ENCODE measurements around the gene CACNG4.

DNA sequence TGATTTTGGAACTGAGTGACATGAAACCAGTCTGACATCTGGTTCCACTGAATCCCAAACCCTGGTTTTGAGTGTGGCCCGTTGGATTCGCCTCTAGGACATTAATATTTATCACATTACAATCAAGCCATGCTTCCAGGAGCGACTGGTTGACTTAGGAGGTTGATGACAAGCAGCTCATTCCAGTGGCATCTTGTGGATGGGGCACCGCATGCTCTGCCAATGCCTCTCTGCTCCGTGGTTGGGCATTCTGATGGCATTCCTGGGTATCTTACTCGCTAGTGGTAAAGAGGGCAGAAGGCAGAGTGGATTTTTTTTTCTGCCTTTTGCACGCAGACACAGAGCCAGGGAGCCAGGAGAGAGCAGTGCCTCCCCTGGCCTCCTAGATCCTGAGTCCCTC is 31.4 kb downstream of the CACNG4 start:
- TF ChIP-seq, protein P1, sequence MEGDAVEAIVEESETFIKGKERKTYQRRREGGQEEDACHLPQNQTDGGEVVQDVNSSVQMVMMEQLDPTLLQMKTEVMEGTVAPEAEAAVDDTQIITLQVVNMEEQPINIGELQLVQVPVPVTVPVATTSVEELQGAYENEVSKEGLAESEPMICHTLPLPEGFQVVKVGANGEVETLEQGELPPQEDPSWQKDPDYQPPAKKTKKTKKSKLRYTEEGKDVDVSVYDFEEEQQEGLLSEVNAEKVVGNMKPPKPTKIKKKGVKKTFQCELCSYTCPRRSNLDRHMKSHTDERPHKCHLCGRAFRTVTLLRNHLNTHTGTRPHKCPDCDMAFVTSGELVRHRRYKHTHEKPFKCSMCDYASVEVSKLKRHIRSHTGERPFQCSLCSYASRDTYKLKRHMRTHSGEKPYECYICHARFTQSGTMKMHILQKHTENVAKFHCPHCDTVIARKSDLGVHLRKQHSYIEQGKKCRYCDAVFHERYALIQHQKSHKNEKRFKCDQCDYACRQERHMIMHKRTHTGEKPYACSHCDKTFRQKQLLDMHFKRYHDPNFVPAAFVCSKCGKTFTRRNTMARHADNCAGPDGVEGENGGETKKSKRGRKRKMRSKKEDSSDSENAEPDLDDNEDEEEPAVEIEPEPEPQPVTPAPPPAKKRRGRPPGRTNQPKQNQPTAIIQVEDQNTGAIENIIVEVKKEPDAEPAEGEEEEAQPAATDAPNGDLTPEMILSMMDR (IDR thresholded peaks at IDR 0.05): no peak
- TF ChIP-seq, protein P2, sequence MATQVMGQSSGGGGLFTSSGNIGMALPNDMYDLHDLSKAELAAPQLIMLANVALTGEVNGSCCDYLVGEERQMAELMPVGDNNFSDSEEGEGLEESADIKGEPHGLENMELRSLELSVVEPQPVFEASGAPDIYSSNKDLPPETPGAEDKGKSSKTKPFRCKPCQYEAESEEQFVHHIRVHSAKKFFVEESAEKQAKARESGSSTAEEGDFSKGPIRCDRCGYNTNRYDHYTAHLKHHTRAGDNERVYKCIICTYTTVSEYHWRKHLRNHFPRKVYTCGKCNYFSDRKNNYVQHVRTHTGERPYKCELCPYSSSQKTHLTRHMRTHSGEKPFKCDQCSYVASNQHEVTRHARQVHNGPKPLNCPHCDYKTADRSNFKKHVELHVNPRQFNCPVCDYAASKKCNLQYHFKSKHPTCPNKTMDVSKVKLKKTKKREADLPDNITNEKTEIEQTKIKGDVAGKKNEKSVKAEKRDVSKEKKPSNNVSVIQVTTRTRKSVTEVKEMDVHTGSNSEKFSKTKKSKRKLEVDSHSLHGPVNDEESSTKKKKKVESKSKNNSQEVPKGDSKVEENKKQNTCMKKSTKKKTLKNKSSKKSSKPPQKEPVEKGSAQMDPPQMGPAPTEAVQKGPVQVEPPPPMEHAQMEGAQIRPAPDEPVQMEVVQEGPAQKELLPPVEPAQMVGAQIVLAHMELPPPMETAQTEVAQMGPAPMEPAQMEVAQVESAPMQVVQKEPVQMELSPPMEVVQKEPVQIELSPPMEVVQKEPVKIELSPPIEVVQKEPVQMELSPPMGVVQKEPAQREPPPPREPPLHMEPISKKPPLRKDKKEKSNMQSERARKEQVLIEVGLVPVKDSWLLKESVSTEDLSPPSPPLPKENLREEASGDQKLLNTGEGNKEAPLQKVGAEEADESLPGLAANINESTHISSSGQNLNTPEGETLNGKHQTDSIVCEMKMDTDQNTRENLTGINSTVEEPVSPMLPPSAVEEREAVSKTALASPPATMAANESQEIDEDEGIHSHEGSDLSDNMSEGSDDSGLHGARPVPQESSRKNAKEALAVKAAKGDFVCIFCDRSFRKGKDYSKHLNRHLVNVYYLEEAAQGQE (IDR thresholded peaks at IDR 0.05; ENCODE audit: insufficient read depth in 1 of 2, low read depth in 2 of 2, low read length in 1 of 2): no peak
- TF ChIP-seq POLR2AphosphoS5 (IDR thresholded peaks at IDR 0.05; ENCODE audit: low read depth, low read length) (no peak), TCF7L2 (IDR thresholded peaks at IDR 0.05; ENCODE audit: low read depth, low read length) (no peak)

Measured in Panc1 (cell line).